NT2/D1 (cell line): ENCODE results near the gene ALB.

ENCODE experiments used
- DNase-seq: peaks from one replicate; pipeline ENCODE4 v3.0.0-alpha.2; 2011; ENCODE audit warnings: low read depth, low spot score
- H3K27me3 ChIP-seq: 2 replicates; pipeline ENCODE4 v1.6.0; 2011; ENCODE audit warnings: mild to moderate bottlenecking; ENCODE audit not compliant: insufficient read length, insufficient read depth
- H3K36me3 ChIP-seq: 2 replicates; pipeline ENCODE4 v1.6.1; 2011; ENCODE audit warnings: mild to moderate bottlenecking, low read length, mixed read lengths; ENCODE audit not compliant: insufficient read depth, insufficient read length
- H3K4me1 ChIP-seq: 2 replicates; pipeline ENCODE4 v1.5.1; 2011; ENCODE audit not compliant: insufficient read depth, insufficient read length
- H3K4me3 ChIP-seq: 2 replicates; pipeline ENCODE4 v1.5.1; 2011; ENCODE audit warnings: low read depth; ENCODE audit not compliant: insufficient read length
- H3K9ac ChIP-seq: 2 replicates; pipeline ENCODE4 v1.6.0; 2011; ENCODE audit warnings: low read depth; ENCODE audit not compliant: insufficient read length
- H3K9me3 ChIP-seq: 2 replicates; pipeline ENCODE4 v1.5.1; 2011; ENCODE audit warnings: mild to moderate bottlenecking, low read length; ENCODE audit not compliant: insufficient read depth
- SUZ12 ChIP-seq: IDR thresholded peaks from 2 replicates; pipeline ENCODE4 v1.6.1; 2011; ENCODE audit not compliant: insufficient read length, insufficient read depth; ENCODE audit errors: extremely low read depth
- YY1 ChIP-seq: IDR thresholded peaks from 2 replicates; pipeline ENCODE4 v1.6.1; 2011; ENCODE audit not compliant: insufficient read length, insufficient read depth
- ZNF274 ChIP-seq: IDR thresholded peaks from 2 replicates; pipeline ENCODE4 v1.6.1; 2011; ENCODE audit warnings: mild to moderate bottlenecking, low read depth, low read length

ALB gene

GRCh38 chr4:73433140-73433539 is 29.1 kb downstream of the ALB start:
- H3K4me3 ChIP-seq: no peak overlapping the region
- TF ChIP-seq ZNF274 (no peak), SUZ12 (no peak), YY1 (no peak)
- no peaks in the 10 kb centered on the region for H3K4me1 ChIP-seq
- no peaks in the 10 kb centered on the region for H3K27me3 ChIP-seq
- DNase-seq: no peak
- no peaks in the 10 kb centered on the region for H3K9me3 ChIP-seq
- no peaks in the 10 kb centered on the region for H3K36me3 ChIP-seq
- H3K9ac ChIP-seq: no peak overlapping the region

- no peak overlapping the region for H3K9ac ChIP-seq
- no peaks in the 10 kb centered on the region for H3K9me3 ChIP-seq
- H3K27me3 ChIP-seq: no peaks in the 10 kb centered on the region
- H3K4me1 ChIP-seq: no peaks in the 10 kb centered on the region
- TF ChIP-seq ZNF274 (no peak), YY1 (no peak), SUZ12 (no peak)
- DNase-seq: no peak
- no peaks in the 10 kb centered on the region for H3K36me3 ChIP-seq
- no peak overlapping the region for H3K4me3 ChIP-seq
These were observed 30.2 kb downstream of the ALB start for GRCh38 chr4:73434311-73434710.

GRCh38 chr4:73435984-73436383 is 31.9 kb downstream of the ALB start, which contains the start of gene AFP:
Gene AFP (plus strand): TSS chr4:73436221. CDS start chr4:73436263, 42 bp downstream.
- Histone ChIP-seq H3K9me3 (no peaks in the 10 kb centered on the region), H3K27me3 (no peaks in the 10 kb centered on the region), H3K9ac (no peak within 1 kb of the TSS), H3K4me3 (no peak within 1 kb of the TSS), H3K4me1 (no peaks in the 10 kb centered on the region), H3K36me3 (no peaks in the 10 kb centered on the region)
- DNase-seq: no peak
- no peak for TF ChIP-seq YY1
- no peak for TF ChIP-seq ZNF274
- no peak for TF ChIP-seq SUZ12

- Histone ChIP-seq H3K36me3 (no peaks in the 10 kb centered on the region), H3K27me3 (no peaks in the 10 kb centered on the region), H3K4me3 (no peak overlapping the region), H3K9me3 (no peaks in the 10 kb centered on the region), H3K9ac (no peak overlapping the region), H3K4me1 (no peaks in the 10 kb centered on the region)
- TF ChIP-seq YY1: no peak
- TF ChIP-seq SUZ12: no peak
- no peak for TF ChIP-seq ZNF274
- no peak for DNase-seq
These were observed 32.8 kb downstream of the ALB start for GRCh38 chr4:73436674-73437557.

- DNase-seq: no peak
- no peaks in the 10 kb centered on the region for H3K4me1 ChIP-seq
- no peak overlapping the region for H3K9ac ChIP-seq
- H3K4me3 ChIP-seq: no peak overlapping the region
- H3K9me3 ChIP-seq: no peaks in the 10 kb centered on the region
- no peaks in the 10 kb centered on the region for H3K36me3 ChIP-seq
- no peak for TF ChIP-seq YY1
- no peak for TF ChIP-seq ZNF274
- no peak for TF ChIP-seq SUZ12
- no peaks in the 10 kb centered on the region for H3K27me3 ChIP-seq
These were observed 33.5 kb downstream of the ALB start for GRCh38 chr4:73437558-73437956.

- no peak for DNase-seq
- TF ChIP-seq SUZ12: no peak
- TF ChIP-seq YY1: no peak
- TF ChIP-seq ZNF274: no peak
- Histone ChIP-seq H3K9ac (no peak overlapping the region), H3K9me3 (no peaks in the 10 kb centered on the region), H3K36me3 (no peaks in the 10 kb centered on the region), H3K27me3 (no peaks in the 10 kb centered on the region), H3K4me1 (no peaks in the 10 kb centered on the region), H3K4me3 (no peak overlapping the region)
These were observed 34.0 kb downstream of the ALB start for GRCh38 chr4:73438048-73438447.

- no peaks in the 10 kb centered on the region for H3K36me3 ChIP-seq
- no peak overlapping the region for H3K9ac ChIP-seq
- H3K4me1 ChIP-seq: no peaks in the 10 kb centered on the region
- DNase-seq: no peak
- H3K4me3 ChIP-seq: no peak overlapping the region
- H3K9me3 ChIP-seq: no peaks in the 10 kb centered on the region
- TF ChIP-seq YY1 (no peak), ZNF274 (no peak), SUZ12 (no peak)
- H3K27me3 ChIP-seq: no peaks in the 10 kb centered on the region
These were observed 34.6 kb downstream of the ALB start for GRCh38 chr4:73438582-73439215.
